NOMO-1 treated with dmso at 0.1 percent for 144 hours (cell line): ENCODE measurements around the gene PPY.
"Not testable (repeated sequence)": the region's sequence is repeated elsewhere in the genome, so short reads cannot be mapped to it uniquely, and the experiment has no call there.

Source experiments
- DNase-seq: peaks from one replicate; lab custom pipeline; 2025; ENCODE audit not compliant: unreplicated experiment; lab: John Stamatoyannopoulos, UW

Gene PPY

DNA sequence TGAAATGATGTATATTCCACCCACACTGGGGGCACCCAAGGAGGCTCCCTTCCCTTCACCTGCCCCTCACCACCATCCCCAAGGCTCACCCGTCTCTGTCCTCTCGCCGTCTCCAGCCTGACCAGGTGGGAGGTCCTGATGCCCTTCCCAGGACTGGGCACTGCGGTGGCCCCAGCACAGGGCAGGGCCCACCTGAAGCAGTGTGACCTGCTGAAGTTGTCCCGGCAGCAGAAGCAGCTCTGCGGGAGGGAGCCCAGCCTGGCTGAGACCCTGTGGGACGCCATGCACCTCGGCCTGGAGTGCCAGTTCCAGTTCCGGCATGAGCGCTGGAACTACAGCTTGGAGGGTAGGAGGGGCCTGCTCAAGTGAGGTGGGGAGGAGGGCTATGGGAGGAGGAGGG, 9.9 kb downstream of the PPY start:
- no peak for DNase-seq

DNA sequence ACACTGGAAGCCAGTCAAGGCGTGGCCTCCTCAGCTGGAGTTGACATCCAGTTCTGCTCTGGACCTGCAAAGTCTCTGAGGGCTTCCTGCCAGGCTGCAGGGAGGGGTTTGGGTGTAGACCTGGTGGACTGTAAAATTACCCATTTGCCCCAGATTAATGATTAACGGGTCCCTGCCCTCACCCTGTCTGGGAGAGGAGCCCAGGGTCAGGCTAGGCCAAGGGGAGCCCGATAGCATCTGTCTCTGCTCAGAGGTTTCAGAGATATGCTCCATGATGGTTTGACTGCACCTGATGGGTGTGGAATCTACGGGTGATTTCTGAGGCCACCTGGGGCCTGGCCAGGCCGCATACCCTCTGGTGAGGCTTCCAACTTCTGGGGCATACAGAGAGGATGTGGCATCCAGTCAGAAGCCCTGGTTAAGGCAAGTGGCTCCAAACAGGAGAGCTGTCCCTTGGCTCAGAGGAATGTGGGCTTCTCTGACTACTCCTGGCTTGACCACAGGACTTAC, 11.2 kb downstream of the PPY start:
- DNase-seq: no peak

DNA sequence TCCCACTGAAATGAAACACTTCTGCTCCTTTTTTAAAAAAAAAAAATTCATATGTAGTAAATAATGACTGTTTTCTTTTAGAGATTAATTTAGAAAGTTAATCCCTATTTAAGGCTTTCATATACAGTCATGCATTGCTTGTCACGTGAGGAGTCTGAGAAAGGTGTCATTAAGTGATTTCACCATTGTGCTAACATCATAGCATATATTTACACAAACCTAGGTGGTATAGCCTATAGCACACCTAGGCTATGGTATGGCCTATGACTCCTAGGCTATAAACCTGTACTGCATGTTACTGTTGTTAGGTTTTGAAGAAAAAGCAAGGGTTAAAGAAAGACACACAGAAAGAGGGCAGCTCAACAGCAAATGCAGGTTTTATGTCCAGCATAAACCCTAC, 13.7 kb downstream of the PPY start:
- DNase-seq: no peak

GRCh38 chr17:43927929-43928328, 14.3 kb downstream of the PPY start:
- not testable (repeated sequence) for DNase-seq

DNA sequence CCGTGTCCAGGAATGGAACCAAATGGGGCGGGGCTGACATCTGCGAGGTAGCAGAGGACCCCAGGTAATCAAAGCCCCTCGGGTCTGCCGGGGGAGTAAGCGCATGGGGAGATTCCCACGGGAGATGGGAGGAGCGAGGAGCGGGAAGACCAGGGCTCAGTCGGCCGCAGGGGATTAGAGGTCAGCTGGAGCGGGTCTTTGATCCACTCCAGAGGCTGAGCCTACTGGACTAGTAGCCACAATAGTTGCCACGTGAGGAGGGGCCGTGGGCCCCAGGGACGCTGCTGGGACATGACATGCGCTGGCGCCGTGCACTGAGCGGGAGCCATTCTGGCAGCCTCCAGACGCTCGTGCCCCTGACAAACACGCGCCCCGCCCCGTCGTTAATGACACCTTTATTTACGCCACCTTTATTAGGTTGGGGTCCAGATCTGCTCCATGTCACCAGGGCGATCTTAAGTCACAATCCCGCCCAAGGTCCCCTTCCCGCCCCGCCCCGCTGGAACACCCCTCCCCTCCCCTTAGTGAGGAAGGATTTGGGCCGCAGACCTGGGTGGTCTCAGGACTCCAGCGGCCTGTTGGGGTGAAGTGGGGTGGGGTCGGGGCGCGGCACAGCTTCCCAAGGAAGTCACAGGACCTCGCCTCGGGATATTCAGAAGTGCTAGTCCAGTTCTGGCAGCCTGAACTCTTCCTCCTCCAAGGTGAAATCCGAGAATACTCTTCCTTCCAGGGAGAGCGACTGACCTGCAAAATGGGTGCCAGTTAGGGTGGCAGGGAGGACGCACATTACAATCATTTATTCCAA, 15.0 kb downstream of the PPY start:
- no peak for DNase-seq

DNA sequence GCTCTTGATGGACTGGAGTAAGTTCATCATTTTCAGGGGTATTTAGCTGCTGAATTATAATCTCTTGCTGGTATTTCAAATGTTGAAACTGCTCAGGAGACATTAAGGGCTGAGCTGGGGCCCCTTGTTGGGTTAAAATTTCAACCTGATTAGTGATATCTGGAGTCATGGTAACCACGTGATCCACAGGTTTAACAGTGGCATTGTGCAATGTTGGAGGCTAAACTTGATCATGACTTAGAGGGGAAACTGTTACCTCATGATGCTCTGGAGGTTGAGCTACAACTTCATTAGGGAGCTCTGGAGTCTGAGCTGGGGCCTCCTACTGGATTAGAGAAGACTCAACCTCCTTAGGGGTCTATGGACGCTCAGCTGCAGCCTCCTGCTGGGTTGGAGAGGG, 17.7 kb downstream of the PPY start:
- no peak for DNase-seq

GRCh38 chr17:43920500-43921095, 21.7 kb downstream of the PPY start:
- no peak for DNase-seq

DNA sequence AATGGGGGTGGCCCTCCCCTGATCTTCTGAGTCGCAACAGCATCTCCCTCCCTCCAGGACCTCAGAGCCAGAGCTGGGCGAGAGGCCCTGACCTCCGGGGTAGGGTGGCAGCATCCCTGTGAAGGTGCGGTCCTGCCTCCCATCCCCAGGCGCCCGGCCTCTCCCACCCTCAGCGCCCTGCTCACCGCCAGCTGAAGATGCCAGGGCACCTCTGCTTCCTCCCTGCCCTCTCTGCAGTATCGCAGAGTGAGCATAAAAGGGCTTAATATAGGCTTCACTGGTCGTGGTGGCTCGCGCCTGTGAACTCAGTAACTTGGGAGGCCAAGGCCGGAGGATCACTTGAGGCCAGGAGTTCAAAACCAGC, 24.3 kb downstream of the PPY start:
- no peak for DNase-seq

GRCh38 chr17:43917348-43918025, 24.8 kb downstream of the PPY start:
- peak; percentile 66 for DNase-seq

- no peak for DNase-seq
Observed at GRCh38 chr17:43917016-43917347, 25.3 kb downstream of the PPY start.

DNA sequence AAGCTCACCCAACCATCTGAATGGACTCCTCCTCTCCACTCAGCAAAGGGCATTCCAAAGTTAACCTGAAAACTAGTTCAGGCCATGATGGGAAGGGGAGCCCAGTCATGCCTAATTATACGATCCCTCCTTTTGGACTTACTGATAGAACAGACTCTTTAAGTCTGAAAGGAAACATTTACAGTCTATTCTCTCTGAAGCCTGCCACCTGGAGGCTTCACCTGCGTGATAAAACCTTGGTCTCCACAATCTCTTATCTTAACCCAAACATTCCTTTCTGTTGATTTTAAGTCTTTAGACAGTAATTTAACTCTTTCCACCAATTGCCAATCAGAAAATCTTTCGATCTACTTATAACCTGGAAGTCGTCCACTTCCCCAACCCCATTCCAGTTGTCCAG, 25.9 kb downstream of the PPY start:
- DNase-seq: no peak

- no peak for DNase-seq
Observed at GRCh38 chr17:43915559-43915958, 26.7 kb downstream of the PPY start.

GRCh38 chr17:43914451-43914850, 27.8 kb downstream of the PPY start:
- DNase-seq: no peak

GRCh38 chr17:43913584-43913983, 28.7 kb downstream of the PPY start:
- no peak for DNase-seq

GRCh38 chr17:43912635-43913304, 29.5 kb downstream of the PPY start:
- DNase-seq: no peak

DNA sequence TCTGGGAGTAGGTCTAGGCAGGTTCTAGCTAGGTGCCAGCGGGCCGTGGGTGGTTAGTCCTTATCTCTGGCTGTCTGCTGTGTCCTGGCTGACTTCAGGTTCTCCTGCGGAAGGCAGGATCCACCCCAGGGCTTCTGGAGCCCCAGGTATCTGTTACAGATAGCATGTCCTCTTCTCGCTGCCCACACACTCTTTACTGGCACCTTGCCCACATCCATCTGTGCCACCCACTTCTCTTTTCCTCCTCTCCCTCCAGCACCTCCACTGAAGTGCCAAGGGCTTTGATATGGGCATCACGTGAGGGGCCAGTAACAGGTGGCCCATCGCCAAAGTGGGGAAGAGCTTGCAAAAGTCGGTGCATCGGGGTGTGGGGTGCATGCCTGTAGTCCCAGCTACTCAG, 30.4 kb downstream of the PPY start:
- no peak for DNase-seq

DNA sequence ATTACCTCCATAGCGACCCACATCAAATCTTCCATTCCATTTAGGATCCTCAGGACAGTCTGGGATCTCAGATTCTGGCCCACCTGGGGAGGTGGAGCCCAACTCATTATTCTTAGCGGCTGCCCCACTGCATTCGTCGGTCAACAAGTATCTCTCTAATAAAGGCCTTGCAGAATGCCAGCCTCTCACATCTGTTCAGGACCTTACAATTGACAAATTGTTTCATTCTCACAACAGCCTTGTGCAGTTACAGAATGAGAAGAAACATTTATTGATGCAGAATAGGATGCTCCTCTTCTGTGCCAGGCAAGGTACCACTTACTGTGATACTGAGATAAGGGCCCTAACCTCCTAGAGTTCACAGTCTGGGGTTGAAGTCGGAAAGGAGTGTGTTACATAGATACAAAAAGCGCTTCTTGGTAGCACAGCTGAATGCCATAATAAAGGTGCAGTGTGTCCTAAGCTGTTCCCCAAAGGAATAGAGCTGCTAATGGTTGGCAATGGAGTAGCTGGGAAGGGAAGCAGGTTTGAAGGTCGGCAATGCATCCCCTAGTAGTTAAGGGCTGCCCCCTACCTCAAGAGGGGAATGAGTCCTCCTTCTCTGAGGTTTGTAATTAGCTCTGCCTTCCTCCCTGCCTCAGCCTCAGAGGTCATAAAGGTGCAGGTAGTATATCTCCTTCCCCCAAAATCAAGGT, 32.6 kb downstream of the PPY start:
- DNase-seq: no peak

- peak; percentile 35 for DNase-seq
Observed at GRCh38 chr17:43907998-43908721, 34.1 kb downstream of the PPY start.

DNA sequence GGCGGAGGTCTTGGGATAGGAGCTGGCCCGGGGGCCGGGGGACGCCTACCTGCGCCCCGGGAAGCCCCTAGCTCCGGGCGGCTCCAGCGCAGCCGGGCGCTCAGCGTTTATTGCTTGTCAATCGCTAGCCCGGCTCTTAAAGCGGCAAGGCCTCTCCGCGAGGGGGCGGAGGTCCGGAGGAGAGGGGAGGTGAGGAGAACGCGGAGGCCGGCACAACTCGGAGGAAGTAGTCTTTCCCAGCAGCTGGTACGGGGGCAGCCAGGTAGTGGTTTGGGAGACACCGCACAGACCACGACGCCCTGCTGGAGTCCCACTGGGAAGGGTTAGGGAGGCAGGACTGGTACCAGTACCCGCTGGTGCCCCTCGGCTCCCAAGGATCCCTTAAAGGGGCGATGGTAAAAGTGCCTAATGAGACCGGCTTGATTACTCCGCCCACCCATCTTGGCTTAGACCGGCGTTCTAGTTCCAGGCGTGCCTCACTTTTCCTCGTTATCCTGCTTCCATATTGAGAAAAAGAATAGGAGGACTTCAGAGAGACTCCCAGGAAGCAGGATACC, 34.8 kb downstream of the PPY start, which contains the start of gene MPP2:
Gene MPP2, minus strand, starts transcription at position 112 of the 557 bp plus-strand sequence. CDS start 3,076 bp downstream, outside the sequence.
- peak; percentile 43 for DNase-seq

DNA sequence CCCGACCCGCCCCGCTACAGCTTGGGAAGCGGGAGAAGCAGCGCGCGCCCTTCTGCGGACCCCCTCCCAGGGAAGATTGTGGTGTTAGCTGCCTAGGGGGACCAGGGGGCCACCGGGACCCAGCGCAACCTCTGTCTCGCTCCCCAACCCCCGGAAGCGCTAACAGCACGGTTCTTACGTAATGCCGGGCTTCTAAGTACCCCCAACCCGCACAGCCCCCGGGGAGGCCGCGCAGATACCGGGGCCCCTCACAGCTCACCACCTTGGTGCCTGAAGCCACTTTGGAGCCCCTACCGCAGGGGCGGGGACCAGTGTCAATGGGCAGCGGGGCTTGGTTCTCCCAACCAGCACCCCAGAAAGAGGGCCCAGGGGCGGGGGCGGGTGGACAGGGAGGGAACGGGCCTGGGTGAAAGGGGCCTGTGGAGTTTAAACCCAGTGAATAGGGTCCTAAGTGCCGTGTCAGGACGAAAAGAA, 35.3 kb downstream of the PPY start:
- no peak for DNase-seq
